Keratinocyte (primary cell): ENCODE data around the gene POLE. TPM values are rescaled to one million over a fixed set of nuclear protein-coding genes. Genes with fewer than 3 reads are reported as not detected.

ENCODE experiments used
- DNase-seq: peaks from one replicate; pipeline ENCODE4 v3.0.0-alpha.2; 2011; ENCODE audit warnings: low read depth, missing footprints, low spot score
- FAIRE-seq: peaks from 2 replicates; lab custom pipeline; 2011; peaks lifted over from hg19 to GRCh38; lab: Jason Lieb, UNC
- H2AFZ ChIP-seq: 2 replicates; pipeline ENCODE4 v1.6.0; 2012; ENCODE audit warnings: low read length, control low read depth, inconsistent platforms; ENCODE audit not compliant: control insufficient read depth
- H3K27ac ChIP-seq: 2 replicates; pipeline ENCODE4 v1.5.1; 2011; ENCODE audit warnings: low read length; ENCODE audit not compliant: control insufficient read depth, insufficient read depth
- H3K27me3 ChIP-seq: 3 replicates; pipeline ENCODE4 v1.6.0; 2011; ENCODE audit warnings: low read length; ENCODE audit not compliant: control insufficient read depth, insufficient read depth; ENCODE audit errors: extremely low read depth
- H3K36me3 ChIP-seq, 2 experiments: 2 replicates in 1 of 2; 3 replicates in 1 of 2; pipeline ENCODE4 v1.5.1; 2011; ENCODE audit warnings: low read length in 2 of 2, mild to moderate bottlenecking in 1 of 2; ENCODE audit not compliant: control insufficient read depth in 2 of 2, insufficient read depth in 2 of 2; ENCODE audit errors: extremely low read depth in 1 of 2
- H3K4me1 ChIP-seq: 3 replicates; pipeline ENCODE4 v1.5.1; 2011; ENCODE audit warnings: low read length; ENCODE audit not compliant: control insufficient read depth, insufficient read depth; ENCODE audit errors: extremely low read depth
- H3K4me2 ChIP-seq: 3 replicates; pipeline ENCODE4 v1.6.0; 2011; ENCODE audit warnings: low read depth, low read length; ENCODE audit not compliant: control insufficient read depth, insufficient read depth; ENCODE audit errors: extremely low read depth
- H3K4me3 ChIP-seq, 3 experiments: fragments of 200-600 bp in 1 of 3; sonication (generic) in 1 of 3; 2 replicates in 2 of 3; 3 replicates in 1 of 3; pipeline ENCODE4 v1.5.1; 2011 to 2016; ENCODE audit warnings: low read length in 3 of 3, mild to moderate bottlenecking in 3 of 3, control low read depth in 2 of 3, inconsistent platforms in 1 of 3, low read depth in 1 of 3, mixed read lengths in 1 of 3, mixed run types in 1 of 3, moderate library complexity in 1 of 3; ENCODE audit not compliant: control insufficient read depth in 2 of 3, insufficient read depth in 2 of 3; ENCODE audit errors: extremely low read depth in 1 of 3
- H3K79me2 ChIP-seq: 2 replicates; pipeline ENCODE4 v1.6.0; 2012; ENCODE audit warnings: low read length; ENCODE audit not compliant: control insufficient read depth, insufficient read depth
- H3K9ac ChIP-seq: 3 replicates; pipeline ENCODE4 v1.6.0; 2011; ENCODE audit warnings: low read length; ENCODE audit not compliant: control insufficient read depth, insufficient read depth; ENCODE audit errors: extremely low read depth
- H3K9me1 ChIP-seq: 3 replicates; pipeline ENCODE4 v1.6.0; 2011; ENCODE audit warnings: low read length; ENCODE audit not compliant: control insufficient read depth, insufficient read depth; ENCODE audit errors: extremely low read depth
- H3K9me3 ChIP-seq: 2 replicates; pipeline ENCODE4 v1.5.1; 2012; ENCODE audit warnings: low read depth, low read length; ENCODE audit not compliant: control insufficient read depth
- H4K20me1 ChIP-seq: 3 replicates; pipeline ENCODE4 v1.6.0; 2011; ENCODE audit warnings: low read length; ENCODE audit not compliant: control insufficient read depth, insufficient read depth; ENCODE audit errors: extremely low read depth
- EZH2 ChIP-seq: IDR thresholded peaks from one replicate; pipeline ENCODE4 v1.6.1; 2012; ENCODE audit warnings: inconsistent platforms, mild to moderate bottlenecking, low read length, moderate library complexity
- dilution Hi-C: fragments of 300-500 bp; cut with MboI; formaldehyde crosslinking; loops from one replicate; pipeline ENCODE4 v1.7.0; 2020; ENCODE audit warnings: low sequenced_read_pairs; ENCODE audit not compliant: extremely low pct_ligation_motif_present
- polyA plus RNA-seq, 5 experiments: library from polyadenylated mRNA; depleted of rRNA in 3 of 5; stranded (reverse) in 3 of 5; stranded (forward) in 1 of 5; unstranded in 1 of 5; fragments of >200 nt; gene quantifications; 1 replicate in 1 of 5; 2 replicates in 3 of 5; 3 replicates in 1 of 5; pipeline versions ENCODE4 v1.2.1 to v1.2.3, GENCODE V29; 2011 to 2012; ENCODE audit warnings: missing spikeins in 2 of 5, low read depth in 1 of 5, low replicate concordance in 1 of 5
- TF ChIP-seq, protein P1 (sequence below), 3 experiments: IDR thresholded peaks in 1 of 3; conservative IDR thresholded peaks in 1 of 3; optimal IDR thresholded peaks in 1 of 3; 2 replicates in 2 of 3; 3 replicates in 1 of 3; pipeline versions ENCODE3 to v1.5.1; 2011; ENCODE audit warnings: low read length in 3 of 3, mild to moderate bottlenecking in 3 of 3, moderate library complexity in 2 of 3, control low read depth in 1 of 3, inconsistent platforms in 1 of 3; ENCODE audit not compliant: insufficient read depth in 2 of 3; ENCODE audit errors: extremely low read depth in 1 of 3

POLE gene
- polyA plus RNA-seq, 1 donor (not counting 4 experiments of a cell fraction or from before 2014, with no cell fraction given) = 14.8 TPM

DNA sequence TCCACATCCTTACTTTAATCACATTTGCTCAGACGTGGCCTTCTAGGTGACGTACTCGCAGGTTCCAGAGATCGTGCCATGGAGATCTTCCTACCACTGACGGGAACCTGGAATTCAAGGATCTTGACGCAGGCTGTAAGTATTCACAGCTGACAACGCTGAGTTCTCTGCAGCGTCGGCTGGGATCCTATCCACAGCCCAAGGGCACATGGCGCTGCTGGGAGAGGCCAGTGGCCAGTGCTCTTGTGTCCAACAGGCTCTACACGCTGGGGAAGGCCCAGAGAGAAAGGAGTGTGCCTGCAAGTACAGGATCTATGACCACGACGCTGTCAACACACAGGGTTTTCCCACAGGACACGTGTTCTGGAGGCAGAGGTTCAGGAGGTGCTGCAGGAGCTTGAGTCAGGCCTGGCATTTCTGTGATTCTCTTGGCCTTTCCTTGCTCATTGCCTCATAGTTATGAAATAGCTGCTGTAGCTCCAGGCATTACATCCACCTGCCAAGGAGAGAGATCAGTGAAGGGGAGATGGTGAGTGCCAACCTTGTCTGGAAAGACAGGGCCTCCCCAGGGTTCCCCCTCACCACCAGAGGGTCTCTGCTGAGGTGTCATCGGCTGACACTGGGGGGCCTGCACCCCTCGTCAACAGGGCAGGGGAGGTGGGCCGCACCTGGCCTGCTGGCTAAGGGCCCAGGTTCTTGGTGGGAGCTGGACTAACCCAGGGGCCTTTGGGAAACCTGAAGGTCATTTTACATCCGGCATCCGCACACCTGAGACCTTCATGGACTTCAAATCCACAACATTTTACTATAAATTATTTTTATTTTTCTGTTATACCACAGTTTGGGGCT, 98.1 kb downstream of the POLE start:
- no peaks in the 10 kb centered on the region for H3K36me3 ChIP-seq
- H3K9me3 ChIP-seq = no peaks in the 10 kb centered on the region
- H4K20me1 ChIP-seq = no peaks in the 10 kb centered on the region
- no peaks in the 10 kb centered on the region for H3K9me1 ChIP-seq
- no peak for DNase-seq
- FAIRE-seq = no peak
- no peaks in the 10 kb centered on the region for H3K79me2 ChIP-seq
- no peak overlapping the region for H2AFZ ChIP-seq
- no peak overlapping the region for H3K27ac ChIP-seq
- no peak overlapping the region for H3K4me2 ChIP-seq
- no peak overlapping the region for H3K9ac ChIP-seq
- dilution Hi-C loops = no loop called here
- no peak overlapping the region for H3K4me3 ChIP-seq
- no peaks in the 10 kb centered on the region for H3K4me1 ChIP-seq
- H3K27me3 ChIP-seq = peaks cover 10% of the 10 kb centered on the region
- no peak for TF ChIP-seq EZH2
- TF ChIP-seq, protein P1, sequence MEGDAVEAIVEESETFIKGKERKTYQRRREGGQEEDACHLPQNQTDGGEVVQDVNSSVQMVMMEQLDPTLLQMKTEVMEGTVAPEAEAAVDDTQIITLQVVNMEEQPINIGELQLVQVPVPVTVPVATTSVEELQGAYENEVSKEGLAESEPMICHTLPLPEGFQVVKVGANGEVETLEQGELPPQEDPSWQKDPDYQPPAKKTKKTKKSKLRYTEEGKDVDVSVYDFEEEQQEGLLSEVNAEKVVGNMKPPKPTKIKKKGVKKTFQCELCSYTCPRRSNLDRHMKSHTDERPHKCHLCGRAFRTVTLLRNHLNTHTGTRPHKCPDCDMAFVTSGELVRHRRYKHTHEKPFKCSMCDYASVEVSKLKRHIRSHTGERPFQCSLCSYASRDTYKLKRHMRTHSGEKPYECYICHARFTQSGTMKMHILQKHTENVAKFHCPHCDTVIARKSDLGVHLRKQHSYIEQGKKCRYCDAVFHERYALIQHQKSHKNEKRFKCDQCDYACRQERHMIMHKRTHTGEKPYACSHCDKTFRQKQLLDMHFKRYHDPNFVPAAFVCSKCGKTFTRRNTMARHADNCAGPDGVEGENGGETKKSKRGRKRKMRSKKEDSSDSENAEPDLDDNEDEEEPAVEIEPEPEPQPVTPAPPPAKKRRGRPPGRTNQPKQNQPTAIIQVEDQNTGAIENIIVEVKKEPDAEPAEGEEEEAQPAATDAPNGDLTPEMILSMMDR (optimal IDR thresholded peaks at IDR 0.05 in 1 of 3, IDR thresholded peaks at IDR 0.05 in 1 of 3, conservative IDR thresholded peaks at IDR 0.05 in 1 of 3; ENCODE audit: extremely low read depth in 1 of 3, insufficient read depth in 2 of 3, low read length in 3 of 3) = no peak

DNA sequence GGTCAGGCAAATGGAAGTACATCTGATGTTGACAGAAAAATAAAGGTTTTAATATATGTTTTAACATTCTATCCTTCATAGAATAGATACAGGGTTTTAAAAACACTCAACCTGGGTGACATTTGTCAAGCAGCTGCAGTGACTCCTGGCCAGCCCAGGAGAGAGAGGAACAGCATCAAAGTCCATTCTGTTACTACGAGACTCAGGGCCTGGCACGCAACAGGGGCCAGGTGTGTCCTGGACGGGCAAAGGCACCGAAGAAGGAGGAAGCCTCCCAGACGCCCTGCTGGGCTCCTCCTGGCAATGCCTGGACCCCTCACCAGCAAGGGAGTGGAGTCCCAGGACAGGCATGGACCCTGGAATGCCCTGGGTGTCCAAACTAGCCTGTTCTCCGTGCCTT, 98.8 kb downstream of the POLE start:
- no peaks in the 10 kb centered on the region for H4K20me1 ChIP-seq
- H3K27ac ChIP-seq = no peak overlapping the region
- no peak overlapping the region for H3K9ac ChIP-seq
- no peak for TF ChIP-seq EZH2
- TF ChIP-seq, protein P1 (optimal IDR thresholded peaks at IDR 0.05 in 1 of 3, IDR thresholded peaks at IDR 0.05 in 1 of 3, conservative IDR thresholded peaks at IDR 0.05 in 1 of 3; ENCODE audit: extremely low read depth in 1 of 3, insufficient read depth in 2 of 3, low read length in 3 of 3) = no peak
- H3K9me3 ChIP-seq = no peaks in the 10 kb centered on the region
- dilution Hi-C loops = no loop called here
- H3K4me1 ChIP-seq = no peaks in the 10 kb centered on the region
- peaks cover 10% of the 10 kb centered on the region for H3K27me3 ChIP-seq
- H3K9me1 ChIP-seq = no peaks in the 10 kb centered on the region
- no peak for FAIRE-seq
- no peak overlapping the region for H2AFZ ChIP-seq
- no peaks in the 10 kb centered on the region for H3K79me2 ChIP-seq
- DNase-seq = no peak
- H3K4me3 ChIP-seq = no peak overlapping the region
- no peak overlapping the region for H3K4me2 ChIP-seq
- H3K36me3 ChIP-seq = peaks cover 0 to 2% of the 10 kb centered on the region in 2 experiments
